SK-N-MC (cell line): ENCODE measurements around the gene RINT1.

Experiments used
- EZH2 ChIP-seq: fragments of 200-600 bp; sonication (generic); IDR thresholded peaks from one replicate; pipeline ENCODE4 v1.6.1; 2017; ENCODE audit warnings: antibody characterized with exemption
- FOXP2 ChIP-seq: optimal IDR thresholded peaks from 2 replicates; pipeline ENCODE3; 2011; ENCODE audit warnings: mild to moderate bottlenecking, moderate library complexity; ENCODE audit not compliant: insufficient read depth; ENCODE audit errors: extremely low read length, control extremely low read depth
- POLR2AphosphoS5 ChIP-seq: IDR thresholded peaks from 2 replicates; pipeline ENCODE4 v1.6.1; 2012; ENCODE audit warnings: mild to moderate bottlenecking, low read depth, low read length, borderline replicate concordance

DNA sequence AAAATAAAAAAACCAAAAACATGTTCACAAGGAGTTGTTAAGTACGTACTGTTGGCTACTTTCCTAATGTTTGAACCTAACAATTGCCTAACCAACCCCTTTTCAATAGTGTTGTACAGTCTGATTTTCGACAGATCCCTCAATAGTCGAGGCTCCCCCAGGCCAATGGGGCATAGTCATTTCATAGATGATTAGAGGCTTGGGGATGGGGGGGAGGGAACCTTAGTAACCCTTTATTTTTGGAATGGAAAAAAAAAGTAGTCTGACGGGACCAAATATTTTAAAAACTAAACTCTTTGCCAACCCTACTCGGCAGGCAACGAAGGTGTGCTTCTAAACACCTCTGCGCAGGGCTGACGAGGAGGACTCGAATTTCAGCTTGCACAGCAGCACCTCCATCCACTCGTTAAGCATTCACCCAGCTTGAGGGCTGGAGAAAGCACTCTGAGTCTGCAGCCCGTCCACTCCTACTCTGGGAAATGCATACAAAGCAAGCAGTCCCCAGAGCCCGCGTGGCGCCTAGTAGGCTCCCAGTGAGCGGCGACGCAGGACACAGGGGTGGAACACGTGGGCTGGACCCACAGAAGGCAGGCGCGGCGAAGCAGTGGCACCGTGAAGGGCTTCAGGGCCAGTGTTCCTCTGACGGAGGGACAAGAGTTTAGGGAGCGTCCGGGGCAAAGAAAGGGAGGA, 10.8 kb upstream of the RINT1 start:
- TF ChIP-seq FOXP2 = no peak
- 0 out of 2 replicates have a peak, but pooled peaks have one; percentile 37 for TF ChIP-seq POLR2AphosphoS5
- no peak for TF ChIP-seq EZH2
